Prostate gland (tissue), 2 donors: ENCODE measurements around the gene ZNF22. TPM values are rescaled to one million over a fixed set of nuclear protein-coding genes. Genes with fewer than 3 reads are reported as not detected.

Source experiments
- DNase-seq: peaks from one replicate; pipeline ENCODE4 v3.0.0-alpha.2; 2019; ENCODE audit warnings: low spot score
- H3K27ac ChIP-seq, 2 donors: fragments of 200-600 bp; sonication (generic); 2 replicates each; pipeline ENCODE4 v1.5.1; 2017 to 2019
- H3K27me3 ChIP-seq: fragments of 200-600 bp; sonication (generic); replicated peaks from 2 replicates; pipeline ENCODE4 v1.5.1; 2019; ENCODE audit not compliant: insufficient read depth
- H3K36me3 ChIP-seq, 2 donors: fragments of 200-600 bp; sonication (generic); 1 replicate in 1 of 2; 2 replicates in 1 of 2; pipeline versions ENCODE4 v1.5.1 to v1.8.1; 2017 to 2019
- H3K4me1 ChIP-seq: fragments of 200-600 bp; sonication (generic); replicated peaks from 2 replicates; pipeline ENCODE4 v1.5.1; 2019
- H3K4me3 ChIP-seq, 2 donors: fragments of 200-600 bp; sonication (generic); 2 replicates each; pipeline ENCODE4 v1.5.1; 2017 to 2019
- H3K9me3 ChIP-seq: fragments of 200-600 bp; sonication (generic); 2 replicates; pipeline ENCODE4 v1.5.1; 2017
- CTCF ChIP-seq, 4 experiments: fragments of 200-600 bp in 2 of 4; fragments of 450-650 bp in 2 of 4; sonication (generic) in 2 of 4; IDR thresholded peaks; 1 replicate in 3 of 4; 2 replicates in 1 of 4; pipeline ENCODE4 v1.5.1; 2016 to 2019; ENCODE audit warnings: antibody characterized with exemption in 4 of 4, mild to moderate bottlenecking in 2 of 4, moderate library complexity in 2 of 4
- POLR2A ChIP-seq: fragments of 450-650 bp; IDR thresholded peaks from one replicate; pipeline ENCODE4 v1.6.1; 2016; ENCODE audit warnings: antibody characterized with exemption, mild to moderate bottlenecking
- POLR2AphosphoS5 ChIP-seq: sonication (generic); formaldehyde crosslinking; IDR thresholded peaks from one replicate; pipeline ENCODE4 v1.6.1; 2017; ENCODE audit warnings: antibody characterized with exemption
- WGBS: methylation state at CpG from one replicate; pipeline ENCODE4 v1.1.5; 2018; 5-methylcytosine and 5-hydroxymethylcytosine counted together
- intact Hi-C: fragments of 100-400 bp; cut with DNase I; formaldehyde crosslinking; loops from one replicate; pipeline ENCODE4 v1.14.2; 2022
- total RNA-seq, 2 donors: library from RNA; depleted of rRNA; stranded (reverse); fragments of >200 nt; gene quantifications; one replicate each; pipeline ENCODE4 v1.1.0, GENCODE V29; 2016

ZNF22 gene
- total RNA-seq, 2 donors from 2014 or later: 15.8 to 24.2 TPM

- DNase-seq: no peak
- Histone ChIP-seq H3K36me3 (no peaks in the 10 kb centered on the region), H3K4me3 (peak overlapping the region; percentile 31 to 38), H3K27ac (peak overlapping the region; percentile 71 to 73), H3K9me3 (no peaks in the 10 kb centered on the region), H3K27me3 (no peaks in the 10 kb centered on the region), H3K4me1 (peaks cover 14% of the 10 kb centered on the region)
- intact Hi-C loops: loop anchor here (2.0 to 10.0 kb wide), 4 partner anchors 17 to 1301 kb away; partner anchors contain the start of gene RASSF4
- no peak for TF ChIP-seq POLR2A
- no peak for TF ChIP-seq CTCF (IDR thresholded peaks at IDR 0.05)
- TF ChIP-seq POLR2AphosphoS5: no peak
- WGBS: 53% methylated on average over 10 of the region's 10 CpGs
Measured at GRCh38 chr10:44975431-44976331, 25.0 kb upstream of the ZNF22 start.

GRCh38 chr10:44976352-44977198 lies 24.1 kb upstream of the ZNF22 start:
- TF ChIP-seq CTCF (IDR thresholded peaks at IDR 0.05): no peak
- TF ChIP-seq POLR2A: no peak
- TF ChIP-seq POLR2AphosphoS5: no peak
- Histone ChIP-seq H3K27ac (peak overlapping the region; percentile 30 to 76), H3K9me3 (no peaks in the 10 kb centered on the region), H3K4me3 (peak overlapping the region; percentile 30 to 38), H3K27me3 (no peaks in the 10 kb centered on the region), H3K36me3 (no peaks in the 10 kb centered on the region), H3K4me1 (peaks cover 20% of the 10 kb centered on the region)
- intact Hi-C loops: loop anchor here (10.0 kb wide), 1 partner anchor 1302 kb away; no protein-coding TSS in a partner anchor
- DNase-seq: no peak
- WGBS: 89% methylated on average over 9 of the region's 9 CpGs

- 82% methylated on average over 22 of the region's 25 CpGs for WGBS
- intact Hi-C loops: loop anchor here (10.0 kb wide), 1 partner anchor 1303 kb away; no protein-coding TSS in a partner anchor
- Histone ChIP-seq H3K4me3 (peak overlapping the region; percentile 30 to 38), H3K36me3 (no peaks in the 10 kb centered on the region), H3K9me3 (no peaks in the 10 kb centered on the region), H3K27me3 (no peaks in the 10 kb centered on the region), H3K27ac (peak overlapping the region; percentile 76), H3K4me1 (peaks cover 20% of the 10 kb centered on the region)
- no peak for DNase-seq
- TF ChIP-seq CTCF (IDR thresholded peaks at IDR 0.05) (no peak), POLR2AphosphoS5 (no peak), POLR2A (no peak)
Measured at GRCh38 chr10:44977287-44978212, 23.2 kb upstream of the ZNF22 start.

- no peaks in the 10 kb centered on the region for H3K36me3 ChIP-seq
Measured at GRCh38 chr10:44978213-44978569, 22.5 kb upstream of the ZNF22 start.

More at GRCh38 chr10:44978213-44978569, 22.5 kb upstream of the ZNF22 start:
- intact Hi-C loops: loop anchor here (10.0 kb wide), 1 partner anchor 1303 kb away; no protein-coding TSS in a partner anchor
- peaks cover 20% of the 10 kb centered on the region for H3K4me1 ChIP-seq
- H3K27me3 ChIP-seq: no peaks in the 10 kb centered on the region
- peak overlapping the region; percentile 30 to 38 for H3K4me3 ChIP-seq
- H3K27ac ChIP-seq: peak overlapping the region; percentile 76
- H3K9me3 ChIP-seq: no peaks in the 10 kb centered on the region
- no peak for TF ChIP-seq POLR2A
- TF ChIP-seq CTCF (IDR thresholded peaks at IDR 0.05): no peak
- DNase-seq: no peak
- 24% methylated on average over 4 of the region's 4 CpGs for WGBS
